ENCODE measurements around the gene TM6SF1. TPM values are rescaled to one million over a fixed set of nuclear protein-coding genes. Genes with fewer than 3 reads are reported as not detected.
"Not testable (repeated sequence)": the region's sequence is repeated elsewhere in the genome, so short reads cannot be mapped to it uniquely, and the experiment has no call there.

TM6SF1 gene
- total RNA-seq, 4 donors from 2014 or later: 0.45 to 4.3 (median 2.5) TPM

DNA sequence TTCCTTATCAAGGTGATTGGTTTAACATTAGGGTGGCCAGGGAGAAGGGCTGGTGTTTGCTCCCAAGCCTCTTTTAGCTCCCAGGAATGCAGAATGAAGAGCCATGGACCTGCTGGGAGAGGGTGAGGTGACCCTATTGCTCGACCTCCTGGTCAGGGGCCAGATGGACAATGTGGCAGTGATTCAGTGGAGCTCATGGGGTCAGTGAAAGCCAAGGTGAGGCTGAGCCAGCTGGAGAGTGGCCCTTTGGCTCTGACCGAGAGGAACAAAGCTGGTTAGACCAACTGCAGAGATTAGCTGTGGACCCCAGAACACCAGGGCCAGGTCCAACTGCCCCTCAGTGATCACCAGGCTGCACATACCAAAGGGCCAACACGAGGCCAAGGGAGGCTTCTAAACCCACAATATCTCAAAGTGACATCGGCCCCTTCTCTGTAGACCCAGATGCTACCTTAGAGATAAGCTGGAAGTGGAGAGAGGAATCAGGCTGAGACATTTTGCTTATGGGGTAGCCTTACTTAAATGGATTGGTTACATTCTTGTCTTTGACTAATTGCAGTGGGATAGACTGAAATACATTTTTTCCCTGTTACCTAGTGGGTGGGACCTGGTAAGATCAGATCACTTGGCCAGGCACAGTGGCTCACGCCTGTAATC, 24.6 kb upstream of the TM6SF1 start:
- WGBS, 2 donors: 40 to 55% methylated on average over 3 to 5 of the region's 5 CpGs
- no peaks in the 10 kb centered on the region for H3K9me3 ChIP-seq
- TF ChIP-seq POLR2A (IDR thresholded peaks at IDR 0.05) (no peak), CTCF (IDR thresholded peaks at IDR 0.05) (no peak)
- DNase-seq: no peak
- H3K36me3 ChIP-seq: no peaks in the 10 kb centered on the region
- no peak overlapping the region for H3K27ac ChIP-seq
- intact Hi-C loops (cut with DNase I): no loop called here
- H3K27me3 ChIP-seq: peaks cover 0 to 25% (median 0%) of the 10 kb centered on the region in 4 donors
- no peak overlapping the region for H3K4me3 ChIP-seq
- H3K4me1 ChIP-seq: no peaks in the 10 kb centered on the region

- H3K36me3 ChIP-seq; H3K27ac ChIP-seq; intact Hi-C loops (cut with DNase I); H3K27me3 ChIP-seq; DNase-seq; H3K4me1 ChIP-seq; H3K9me3 ChIP-seq; H3K4me3 ChIP-seq: not testable (repeated sequence)
- 80 to 92% methylated on average over 3 of the region's 3 CpGs for WGBS, 2 donors
These were observed 22.0 kb upstream of the TM6SF1 start for GRCh38 chr15:83085461-83085860.

DNA sequence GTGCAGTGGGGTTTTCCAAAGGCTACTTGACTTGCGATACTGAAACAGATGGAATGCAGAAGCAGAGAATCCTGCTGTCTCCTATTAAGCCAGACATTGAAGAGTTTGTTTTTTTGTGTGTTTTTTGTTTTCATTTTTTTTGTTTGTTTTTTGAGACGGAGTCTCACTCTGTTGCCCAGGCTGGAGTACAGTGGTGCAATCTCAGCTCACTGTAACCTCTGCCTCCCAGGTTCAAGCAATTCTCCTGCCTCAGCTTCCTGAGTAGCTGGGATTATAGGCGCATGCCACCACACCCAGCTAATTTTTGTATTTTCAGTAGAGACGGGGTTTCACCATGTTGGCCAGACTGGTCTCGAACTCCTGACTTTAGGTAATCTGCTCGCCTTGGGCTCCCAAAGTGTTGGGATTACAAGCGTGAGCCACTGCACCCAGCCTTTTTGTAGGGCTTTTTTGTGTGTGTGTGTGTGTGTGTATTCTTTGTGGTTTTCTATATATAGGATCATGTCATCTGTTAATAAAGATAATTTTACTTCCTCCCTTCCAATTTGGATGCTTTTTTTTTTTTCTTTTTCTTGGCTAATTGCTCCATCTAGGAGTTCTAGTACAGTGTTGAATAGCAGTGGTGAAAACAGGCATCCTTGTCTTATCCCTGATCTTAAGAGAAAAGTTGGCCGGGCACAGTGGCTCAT, 21.4 kb upstream of the TM6SF1 start:
- DNase-seq; H3K27ac ChIP-seq; H3K4me3 ChIP-seq; intact Hi-C loops (cut with DNase I); H3K4me1 ChIP-seq; H3K9me3 ChIP-seq; H3K27me3 ChIP-seq; H3K36me3 ChIP-seq: not testable (repeated sequence)
- WGBS, 2 donors: 82 to 92% methylated on average over 7 to 8 of the region's 8 CpGs

- WGBS, 2 donors: 61 to 88% methylated on average over 2 of the region's 2 CpGs
- Histone ChIP-seq H3K4me1 (no peaks in the 10 kb centered on the region), H3K27ac (no peak overlapping the region), H3K36me3 (no peaks in the 10 kb centered on the region), H3K9me3 (no peaks in the 10 kb centered on the region), H3K4me3 (no peak overlapping the region), H3K27me3 (peaks cover 0 to 6% (median 0%) of the 10 kb centered on the region in 4 donors)
- no peak for TF ChIP-seq POLR2A (IDR thresholded peaks at IDR 0.05)
- TF ChIP-seq CTCF (IDR thresholded peaks at IDR 0.05): no peak
- intact Hi-C loops (cut with DNase I): no loop called here
- no peak for DNase-seq
These were observed 19.9 kb upstream of the TM6SF1 start for GRCh38 chr15:83087576-83087975.

- 72 to 79% methylated on average over 2 of the region's 2 CpGs for WGBS, 2 donors
These were observed 18.6 kb upstream of the TM6SF1 start for GRCh38 chr15:83088876-83089275.

More at GRCh38 chr15:83088876-83089275, 18.6 kb upstream of the TM6SF1 start:
- Histone ChIP-seq H3K27me3 (no peaks in the 10 kb centered on the region), H3K36me3 (no peaks in the 10 kb centered on the region), H3K27ac (no peak overlapping the region), H3K4me3 (no peak overlapping the region), H3K4me1 (no peaks in the 10 kb centered on the region), H3K9me3 (no peaks in the 10 kb centered on the region)
- intact Hi-C loops (cut with DNase I): no loop called here
- no peak for TF ChIP-seq POLR2A (IDR thresholded peaks at IDR 0.05)
- no peak for TF ChIP-seq CTCF (IDR thresholded peaks at IDR 0.05)
- DNase-seq: no peak

Measured in esophagus squamous epithelium (tissue), 5 donors.